Activated T-cell treated with anti-CD3 and anti-CD28 coated beads, Interleukin-2, amount 50 U/mL, for 24 hours (primary cell): ENCODE results near the gene TRMT112.

Experiments
- DNase-seq: peaks from one replicate; pipeline ENCODE4 v3.0.0-alpha.2; 2020
- H3K27ac Mint-ChIP-seq: 2 replicates; pipeline ENCODE4 v1.8.0; 2020; ENCODE audit warnings: mild to moderate bottlenecking, mixed read lengths
- H3K27me3 Mint-ChIP-seq: 2 replicates; pipeline ENCODE4 v1.8.0; 2020; ENCODE audit warnings: mixed read lengths
- H3K36me3 Mint-ChIP-seq: 2 replicates; pipeline ENCODE4 v1.8.0; 2020; ENCODE audit warnings: low read depth, mixed read lengths
- H3K4me1 Mint-ChIP-seq: 2 replicates; pipeline ENCODE4 v1.8.0; 2020; ENCODE audit warnings: low read depth, mixed read lengths
- H3K4me3 Mint-ChIP-seq: 2 replicates; pipeline ENCODE4 v1.8.0; 2020; ENCODE audit warnings: mild to moderate bottlenecking, moderate library complexity, mixed read lengths
- H3K9me3 Mint-ChIP-seq: 2 replicates; pipeline ENCODE4 v1.8.0; 2020; ENCODE audit warnings: mixed read lengths

The TRMT112 gene

DNA sequence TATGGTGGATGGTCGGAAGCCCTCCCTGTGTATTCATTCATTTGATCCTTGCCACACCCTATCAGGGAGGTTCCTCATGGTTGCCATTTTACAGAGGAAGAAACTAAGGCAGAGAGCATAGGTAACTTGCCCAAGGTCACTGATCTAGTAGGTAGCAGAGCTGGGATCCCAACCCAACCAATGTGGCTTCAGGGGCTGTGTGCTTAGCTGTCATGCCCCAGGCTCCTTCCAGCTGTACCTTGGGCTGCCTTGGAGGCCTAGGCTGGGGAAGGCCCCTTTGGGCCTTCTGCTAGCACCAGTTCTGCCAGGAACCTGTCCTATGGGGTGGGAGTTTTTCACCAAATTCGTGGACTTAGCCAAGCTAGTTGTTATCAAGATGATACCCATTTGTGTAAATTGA lies 41.5 kb downstream of the TRMT112 start:
- peak overlapping the region; percentile 44 for H3K27ac Mint-ChIP-seq
- no peak for DNase-seq
- no peaks in the 10 kb centered on the region for H3K27me3 Mint-ChIP-seq
- H3K4me3 Mint-ChIP-seq = no peak overlapping the region
- H3K9me3 Mint-ChIP-seq = no peaks in the 10 kb centered on the region
- peaks cover 14% of the 10 kb centered on the region for H3K4me1 Mint-ChIP-seq
- H3K36me3 Mint-ChIP-seq = peaks cover 39% of the 10 kb centered on the region

DNA sequence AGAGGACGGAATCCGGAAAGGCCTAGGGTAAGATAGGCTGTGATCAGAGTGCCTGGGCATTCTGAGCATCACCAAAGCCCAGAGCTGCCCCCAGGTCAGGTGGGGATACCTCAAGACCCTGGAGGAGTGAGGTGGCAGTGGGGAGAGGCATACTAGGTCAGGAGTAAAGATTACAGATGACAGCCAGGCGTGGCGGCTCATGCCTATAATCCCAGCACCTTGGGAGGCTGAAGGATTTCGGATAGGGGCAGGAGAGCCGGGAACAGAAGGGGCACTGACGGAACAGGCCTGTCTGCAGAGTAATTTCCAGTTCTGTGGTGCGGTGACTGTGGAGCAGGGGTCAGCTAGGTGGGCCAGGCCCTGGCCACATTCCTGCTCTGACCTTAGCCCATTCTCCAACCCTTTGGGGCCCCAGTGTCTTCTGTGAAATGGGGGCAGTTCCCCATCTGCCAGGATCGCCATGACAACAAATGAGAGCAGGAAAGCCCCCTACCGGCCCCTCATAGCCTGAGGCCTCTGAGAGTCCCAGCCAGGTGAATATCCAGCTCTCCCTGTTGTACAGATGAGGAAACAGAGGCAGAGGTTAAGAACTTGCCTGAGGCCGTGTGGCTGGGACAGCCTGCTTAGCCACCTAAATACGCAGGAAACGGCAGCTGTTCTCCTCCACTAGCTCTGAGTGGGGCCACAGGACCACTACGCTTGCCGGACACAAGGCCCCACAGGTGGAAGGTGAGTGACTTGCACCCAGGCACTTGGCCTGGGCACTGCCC lies 42.1 kb downstream of the TRMT112 start:
- no peak overlapping the region for H3K27ac Mint-ChIP-seq
- H3K9me3 Mint-ChIP-seq = no peaks in the 10 kb centered on the region
- H3K4me1 Mint-ChIP-seq = peaks cover 14% of the 10 kb centered on the region
- no peaks in the 10 kb centered on the region for H3K27me3 Mint-ChIP-seq
- H3K4me3 Mint-ChIP-seq = no peak overlapping the region
- peaks cover 43% of the 10 kb centered on the region for H3K36me3 Mint-ChIP-seq
- DNase-seq = no peak

- DNase-seq = peak; percentile 99
- Mint-ChIP-seq H3K4me3 (peak overlapping the region; percentile 98), H3K27ac (peak overlapping the region; percentile 99), H3K36me3 (peaks cover 39% of the 10 kb centered on the region), H3K4me1 (peaks cover 25% of the 10 kb centered on the region), H3K27me3 (no peaks in the 10 kb centered on the region), H3K9me3 (no peaks in the 10 kb centered on the region)
These were observed 47.7 kb downstream of the TRMT112 start for GRCh38 chr11:64269540-64270220.

DNA sequence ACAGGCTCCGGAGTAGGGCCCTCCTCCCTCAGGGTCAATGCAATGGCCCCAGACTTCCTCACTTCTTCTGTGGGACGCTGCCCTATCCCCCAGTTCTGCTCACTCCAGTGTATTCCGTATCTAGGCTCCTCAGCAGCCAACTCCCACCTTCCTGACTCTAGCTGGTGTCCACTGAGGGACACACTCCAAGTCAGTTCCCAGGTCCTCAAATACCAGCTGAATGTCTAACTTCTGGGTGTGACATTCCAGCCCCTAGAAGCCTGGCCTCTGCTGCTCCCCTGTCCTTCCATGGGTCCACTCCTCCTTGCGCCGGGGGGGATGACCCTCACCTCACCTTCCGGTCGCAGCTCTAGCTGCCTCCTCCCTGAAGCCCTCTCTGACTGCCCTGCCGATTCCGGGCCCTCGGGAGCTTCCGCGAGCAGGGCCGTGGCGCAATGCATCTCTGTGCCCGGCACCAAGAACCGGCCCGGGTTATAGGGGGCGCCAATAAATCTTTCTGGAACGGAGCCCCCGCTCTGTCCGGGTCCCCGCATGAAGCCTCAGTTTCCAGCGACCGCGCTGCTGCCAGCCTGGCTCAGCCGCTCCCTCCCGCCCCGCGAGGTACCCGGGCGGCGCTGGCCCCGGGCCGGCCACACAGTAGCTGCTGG lies 48.3 kb downstream of the TRMT112 start:
- H3K27me3 Mint-ChIP-seq = no peaks in the 10 kb centered on the region
- DNase-seq = peak; percentile 45
- peak overlapping the region; percentile 98 for H3K4me3 Mint-ChIP-seq
- H3K27ac Mint-ChIP-seq = peak overlapping the region; percentile 99
- peaks cover 25% of the 10 kb centered on the region for H3K4me1 Mint-ChIP-seq
- peaks cover 42% of the 10 kb centered on the region for H3K36me3 Mint-ChIP-seq
- H3K9me3 Mint-ChIP-seq = no peaks in the 10 kb centered on the region

DNA sequence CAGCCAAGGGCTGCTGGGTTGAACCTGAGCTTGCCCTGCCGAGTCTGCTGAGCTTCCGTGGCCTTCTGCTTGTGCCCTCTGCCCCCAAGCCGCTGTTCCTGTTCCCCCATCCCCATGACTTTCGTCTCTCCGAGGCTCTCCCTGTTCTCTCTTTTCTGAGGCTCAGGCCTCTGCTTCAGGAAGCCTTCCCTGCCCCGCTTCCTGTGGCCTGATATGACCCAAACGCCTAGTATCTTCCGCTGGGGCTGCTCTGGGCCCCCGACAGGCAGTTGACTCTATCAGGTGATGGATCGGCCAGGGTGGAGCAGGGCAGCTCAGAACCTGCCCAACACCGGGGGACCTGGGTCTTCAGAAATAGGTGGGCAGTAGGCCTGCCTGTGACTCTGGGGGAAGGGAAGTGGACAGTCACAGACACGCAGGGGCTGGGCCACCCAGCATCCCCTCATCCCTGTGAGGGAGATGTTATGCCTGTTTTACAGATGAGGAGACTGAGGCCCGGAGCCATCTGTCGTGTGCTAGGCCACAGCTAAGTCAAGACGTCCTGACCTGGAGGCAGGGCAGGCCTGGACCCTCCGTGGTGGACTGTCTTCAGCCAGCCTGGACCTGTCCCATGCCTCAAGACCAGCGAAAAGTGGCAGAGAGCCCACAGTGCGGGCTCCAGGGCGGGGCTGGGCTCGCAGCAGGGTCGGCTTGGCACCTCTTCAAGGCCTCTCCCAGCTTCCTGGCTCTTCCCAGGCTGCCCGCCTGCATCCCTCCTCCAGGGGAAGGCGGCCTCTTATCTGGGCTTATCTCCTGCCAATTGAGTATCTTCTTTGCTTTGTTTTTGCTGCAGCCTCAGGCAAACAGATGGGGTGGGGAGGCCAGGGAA lies 49.1 kb downstream of the TRMT112 start:
- H3K9me3 Mint-ChIP-seq = no peaks in the 10 kb centered on the region
- peaks cover 25% of the 10 kb centered on the region for H3K4me1 Mint-ChIP-seq
- DNase-seq = no peak
- H3K27me3 Mint-ChIP-seq = no peaks in the 10 kb centered on the region
- peaks cover 42% of the 10 kb centered on the region for H3K36me3 Mint-ChIP-seq
- peak overlapping the region; percentile 98 for H3K4me3 Mint-ChIP-seq
- H3K27ac Mint-ChIP-seq = peak overlapping the region; percentile 99

DNA sequence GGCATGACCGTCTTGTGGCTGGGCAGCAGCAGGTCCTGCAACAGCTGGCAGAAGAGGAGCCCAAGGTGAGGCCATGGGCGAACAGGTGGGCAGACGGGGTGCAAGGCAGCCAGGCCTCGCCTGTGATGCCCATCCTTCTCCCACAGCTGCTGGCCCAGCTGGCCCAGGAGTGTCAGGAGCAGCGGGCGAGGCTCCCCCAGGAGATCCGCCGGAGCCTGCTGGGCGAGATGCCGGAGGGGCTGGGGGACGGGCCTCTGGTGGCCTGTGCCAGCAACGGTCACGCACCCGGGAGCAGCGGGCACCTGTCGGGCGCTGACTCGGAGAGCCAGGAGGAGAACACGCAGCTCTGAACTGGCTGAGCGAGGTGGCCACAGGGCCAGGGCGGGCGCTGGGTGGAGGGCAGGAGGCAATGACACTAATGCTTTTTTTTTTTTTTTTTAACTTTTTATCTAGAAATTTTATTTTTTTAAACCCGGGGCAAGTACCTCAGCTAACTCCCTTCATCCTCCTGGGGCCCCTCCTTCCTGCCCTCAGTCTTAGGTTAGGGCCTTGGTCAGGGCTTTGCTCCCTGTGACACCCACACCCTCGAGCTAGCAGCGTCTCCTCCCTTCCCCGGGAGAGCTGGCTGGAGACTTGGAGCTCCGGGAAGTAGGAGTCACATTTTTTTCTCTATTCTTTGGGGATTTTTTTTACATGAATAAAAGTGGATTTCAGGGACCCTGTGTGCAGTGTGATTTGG lies 50.0 kb downstream of the TRMT112 start:
- no peaks in the 10 kb centered on the region for H3K27me3 Mint-ChIP-seq
- H3K4me1 Mint-ChIP-seq = peaks cover 22% of the 10 kb centered on the region
- H3K9me3 Mint-ChIP-seq = no peaks in the 10 kb centered on the region
- H3K4me3 Mint-ChIP-seq = no peak overlapping the region
- DNase-seq = no peak
- H3K36me3 Mint-ChIP-seq = peaks cover 48% of the 10 kb centered on the region
- peak overlapping the region; percentile 99 for H3K27ac Mint-ChIP-seq
